Smooth muscle cell (in vitro differentiated cells): Measurements from ENCODE around the gene ARL8A. TPM values are rescaled to one million over a fixed set of nuclear protein-coding genes. Genes with fewer than 3 reads are reported as not detected.

Source experiments
- DNase-seq: peaks from one replicate; lab custom pipeline; 2025; ENCODE audit not compliant: unreplicated experiment; lab: John Stamatoyannopoulos, UW
- H2AFZ ChIP-seq: fragments of 200-600 bp; sonication (generic); 2 replicates; pipeline ENCODE4 v1.6.0; 2016; ENCODE audit warnings: antibody characterized with exemption, low read depth, mild to moderate bottlenecking
- H3F3A ChIP-seq: fragments of 200-600 bp; sonication (generic); 2 replicates; pipeline ENCODE4 v1.6.0; 2017; ENCODE audit warnings: antibody characterized with exemption, low read depth
- H3K27ac ChIP-seq: fragments of 200-600 bp; sonication (generic); 2 replicates; pipeline ENCODE4 v1.5.1; 2016; ENCODE audit warnings: low read depth, mild to moderate bottlenecking
- H3K27me3 ChIP-seq: fragments of 200-600 bp; sonication (generic); 2 replicates; pipeline ENCODE4 v1.6.1; 2016; ENCODE audit warnings: low read depth, mild to moderate bottlenecking
- H3K36me3 ChIP-seq: fragments of 200-600 bp; sonication (generic); 2 replicates; pipeline ENCODE4 v1.5.1; 2016; ENCODE audit warnings: low read depth
- H3K4me1 ChIP-seq: fragments of 200-600 bp; sonication (generic); 2 replicates; pipeline ENCODE4 v1.5.1; 2016; ENCODE audit warnings: low read depth
- H3K4me2 ChIP-seq: fragments of 200-600 bp; sonication (generic); 2 replicates; pipeline ENCODE4 v1.6.0; 2016; ENCODE audit warnings: mild to moderate bottlenecking
- H3K4me3 ChIP-seq: fragments of 200-600 bp; sonication (generic); 2 replicates; pipeline ENCODE4 v1.5.1; 2016; ENCODE audit warnings: mild to moderate bottlenecking
- H3K79me2 ChIP-seq: fragments of 200-600 bp; sonication (generic); 2 replicates; pipeline ENCODE4 v1.6.0; 2016; ENCODE audit warnings: low read depth, mild to moderate bottlenecking
- H3K9ac ChIP-seq: fragments of 200-600 bp; sonication (generic); 2 replicates; pipeline ENCODE4 v1.6.0; 2016; ENCODE audit warnings: low read depth
- H3K9me3 ChIP-seq: fragments of 200-600 bp; sonication (generic); replicated peaks from 2 replicates; pipeline ENCODE4 v1.5.1; 2016; ENCODE audit warnings: low read depth
- H4K20me1 ChIP-seq: fragments of 200-600 bp; sonication (generic); 2 replicates; pipeline ENCODE4 v1.6.0; 2016; ENCODE audit warnings: low read depth
- CTCF ChIP-seq: fragments of 200-600 bp; sonication (generic); IDR thresholded peaks from 2 replicates; pipeline ENCODE4 v1.5.1; 2017; ENCODE audit warnings: borderline replicate concordance, mild to moderate bottlenecking, antibody characterized with exemption; ENCODE audit not compliant: insufficient read depth, poor library complexity, severe bottlenecking
- WGBS: methylation state at CpG from one replicate; pipeline ENCODE4 v1.1.7; 2016; ENCODE audit warnings: low lambda C conversion rate; 5-methylcytosine and 5-hydroxymethylcytosine counted together
- polyA plus RNA-seq: library from polyadenylated mRNA; unstranded; fragments of >200 nt; fragmentation: Nextera tagmentation; extraction: Ambion mirVana; gene quantifications from 2 replicates; pipeline ENCODE4 v1.2.1, GENCODE V29; 2016
- total RNA-seq: library from RNA; depleted of rRNA; stranded (reverse); fragments of >200 nt; gene quantifications from 2 replicates; pipeline ENCODE4 v1.2.3, GENCODE V29; 2014

ARL8A gene
- total and polyA plus RNA-seq, 2 experiments from 2014 or later = 44.8 to 54.7 TPM

DNA sequence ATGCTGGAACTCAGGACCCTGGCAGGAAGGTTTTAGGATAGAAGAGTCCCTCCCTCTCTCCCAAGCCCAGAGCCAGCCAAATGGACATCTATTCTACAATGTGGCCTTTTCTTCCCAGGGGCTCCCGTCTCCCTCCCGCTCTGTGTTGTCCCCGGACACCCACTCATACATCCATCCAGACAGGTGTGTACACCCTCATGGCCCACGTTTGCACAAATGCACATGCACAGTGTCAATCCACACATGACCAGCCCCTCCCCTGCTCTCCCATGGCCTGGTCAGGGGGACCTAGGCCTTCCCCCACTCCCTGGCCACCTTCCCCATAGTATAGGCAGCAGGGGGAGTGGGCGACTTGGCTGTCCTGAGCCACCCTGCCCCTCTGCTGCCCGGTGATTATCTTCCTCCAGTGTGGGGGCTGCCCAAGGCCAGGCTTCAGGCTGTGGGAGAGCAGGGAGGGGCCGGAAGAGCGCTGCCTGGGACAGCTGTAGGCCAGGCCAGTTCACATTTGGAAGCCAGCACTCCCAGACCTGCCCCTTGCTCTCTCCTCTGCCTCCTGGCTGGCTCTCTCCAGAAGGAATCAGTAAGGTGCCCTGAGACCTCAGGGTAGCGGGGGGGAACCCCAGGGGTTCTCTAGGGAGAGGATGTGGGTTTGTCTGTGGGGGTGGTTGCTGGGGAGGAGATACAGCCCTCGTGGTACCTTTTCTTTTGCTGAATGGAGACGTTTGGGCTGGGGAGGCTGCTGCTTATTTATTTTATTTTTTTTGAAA lies 19.9 kb upstream of the ARL8A start:
- no peaks in the 10 kb centered on the region for H4K20me1 ChIP-seq
- no peak overlapping the region for H3K9ac ChIP-seq
- no peak overlapping the region for H3K4me2 ChIP-seq
- DNase-seq = no peak
- H2AFZ ChIP-seq = no peak overlapping the region
- WGBS = 81% methylated on average over 11 of the region's 11 CpGs
- H3K79me2 ChIP-seq = no peaks in the 10 kb centered on the region
- no peak overlapping the region for H3K27ac ChIP-seq
- no peak overlapping the region for H3K4me3 ChIP-seq
- H3F3A ChIP-seq = no peaks in the 10 kb centered on the region
- H3K36me3 ChIP-seq = no peaks in the 10 kb centered on the region
- H3K9me3 ChIP-seq = no peaks in the 10 kb centered on the region
- no peak for TF ChIP-seq CTCF
- H3K27me3 ChIP-seq = no peaks in the 10 kb centered on the region
- peaks cover 3% of the 10 kb centered on the region for H3K4me1 ChIP-seq

GRCh38 chr1:202163281-202164270 lies 19.0 kb upstream of the ARL8A start:
- H3K27ac ChIP-seq = no peak overlapping the region
- no peaks in the 10 kb centered on the region for H3F3A ChIP-seq
- DNase-seq = no peak
- 66% methylated on average over 12 of the region's 12 CpGs for WGBS
- H3K27me3 ChIP-seq = no peaks in the 10 kb centered on the region
- TF ChIP-seq CTCF = no peak
- H3K79me2 ChIP-seq = no peaks in the 10 kb centered on the region
- no peak overlapping the region for H3K4me3 ChIP-seq
- H3K4me1 ChIP-seq = peaks cover 3% of the 10 kb centered on the region
- no peak overlapping the region for H2AFZ ChIP-seq
- no peaks in the 10 kb centered on the region for H4K20me1 ChIP-seq
- H3K4me2 ChIP-seq = no peak overlapping the region
- H3K36me3 ChIP-seq = no peaks in the 10 kb centered on the region
- H3K9ac ChIP-seq = no peak overlapping the region
- no peaks in the 10 kb centered on the region for H3K9me3 ChIP-seq

DNA sequence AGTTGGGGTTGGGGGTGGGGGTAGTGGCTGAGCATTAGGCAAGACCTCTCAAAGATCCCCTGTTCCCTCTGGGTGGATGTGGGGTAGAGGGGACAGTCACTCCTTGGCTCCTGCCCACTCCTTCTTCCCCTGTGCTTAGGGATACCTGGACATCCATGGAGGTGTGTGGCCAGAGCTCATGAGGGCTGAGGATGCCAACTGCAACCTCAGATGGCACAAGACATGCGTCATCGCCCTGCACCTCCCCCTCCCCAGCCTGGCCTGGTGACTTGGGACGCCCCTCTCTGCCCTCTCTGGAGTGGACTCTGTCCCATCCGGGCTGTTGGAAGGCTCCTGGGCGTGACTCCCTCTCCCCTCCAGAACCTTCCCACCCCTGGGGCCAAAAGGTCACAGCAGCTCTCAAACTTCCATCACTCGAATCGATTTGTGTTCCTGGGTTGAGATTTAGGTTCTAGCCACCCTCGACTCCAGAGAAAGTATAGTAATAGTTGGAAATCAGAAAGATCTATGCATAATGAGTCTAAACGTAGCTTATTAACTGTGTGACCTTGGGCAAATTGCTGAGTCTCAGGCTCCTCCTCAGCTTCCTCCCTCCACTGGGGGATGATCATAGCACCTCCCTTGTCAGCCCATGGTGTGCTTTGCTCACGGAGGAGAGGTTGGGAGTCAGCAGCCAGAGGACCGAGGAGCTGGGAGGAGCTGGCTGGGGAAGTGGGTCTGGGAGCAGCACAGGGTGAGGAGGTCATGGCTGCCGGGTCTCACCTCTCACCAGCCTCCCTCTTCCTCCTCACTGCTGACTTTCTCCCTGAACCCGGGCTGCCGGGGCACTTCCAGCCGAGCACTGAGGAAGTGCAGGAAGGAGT lies 18.1 kb upstream of the ARL8A start:
- WGBS = 71% methylated on average over 14 of the region's 15 CpGs
- H3K4me3 ChIP-seq = no peak overlapping the region

More for the DNA sequence above, 18.1 kb upstream of the ARL8A start:
- no peak overlapping the region for H3K4me2 ChIP-seq
- H2AFZ ChIP-seq = no peak overlapping the region
- no peaks in the 10 kb centered on the region for H3K36me3 ChIP-seq
- no peaks in the 10 kb centered on the region for H3K27me3 ChIP-seq
- no peak overlapping the region for H3K27ac ChIP-seq
- TF ChIP-seq CTCF = no peak
- H3K9ac ChIP-seq = no peak overlapping the region
- H3K4me1 ChIP-seq = peaks cover 3% of the 10 kb centered on the region
- no peak for DNase-seq
- H3K9me3 ChIP-seq = no peaks in the 10 kb centered on the region
- H3K79me2 ChIP-seq = no peaks in the 10 kb centered on the region
- H4K20me1 ChIP-seq = no peaks in the 10 kb centered on the region
- no peaks in the 10 kb centered on the region for H3F3A ChIP-seq
